Measurements from ENCODE around the gene POR.

GRCh38 chr7:75870557-75871161 lies 44.3 kb upstream of the POR start:
- TF ChIP-seq CTCF (IDR thresholded peaks at IDR 0.05) (no peak), POLR2A (IDR thresholded peaks at IDR 0.05) (no peak)

Measured in uterus (tissue), 2 donors.